HG03103 (cell line): ENCODE data around the gene CARD6.
"Not testable (repeated sequence)": the region's sequence is repeated elsewhere in the genome, so short reads cannot be mapped to it uniquely, and the experiment has no call there.

ENCODE experiments used
- ATAC-seq: cut with Tn5 transposase; IDR thresholded peaks from one replicate; pipeline ENCODE4 v1.9.1; 2021; ENCODE audit warnings: low read depth; ENCODE audit not compliant: unreplicated experiment

The CARD6 gene

DNA sequence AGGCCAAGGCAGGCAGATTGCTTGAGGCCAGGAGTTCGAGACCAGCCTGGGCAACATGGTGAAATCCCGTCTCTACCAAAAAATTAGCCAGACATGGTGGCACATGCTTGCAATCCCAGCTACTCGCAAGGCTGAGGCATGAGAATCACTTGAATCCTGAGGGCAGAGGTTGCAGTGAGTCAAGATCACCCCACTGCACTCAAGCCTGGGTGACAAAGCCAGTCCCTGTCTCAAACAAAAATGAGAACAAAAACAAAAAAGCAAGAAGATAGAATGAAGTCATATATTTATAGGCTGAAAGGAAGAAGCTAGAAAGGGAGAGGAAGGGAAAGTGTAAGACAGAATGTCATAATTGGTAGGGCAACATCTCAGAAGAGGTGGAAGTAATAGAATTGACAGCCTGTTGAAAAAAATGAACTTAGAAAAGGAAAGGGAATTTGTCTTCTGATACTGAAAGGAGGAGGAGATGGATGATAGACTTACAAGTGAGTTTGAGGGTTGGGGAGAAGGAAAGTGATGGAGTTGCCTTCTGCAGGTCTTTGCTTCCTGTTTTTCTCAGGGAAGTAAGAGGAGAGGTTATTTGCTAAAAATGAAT, 32.2 kb downstream of the CARD6 start:
- ATAC-seq = no peak

DNA sequence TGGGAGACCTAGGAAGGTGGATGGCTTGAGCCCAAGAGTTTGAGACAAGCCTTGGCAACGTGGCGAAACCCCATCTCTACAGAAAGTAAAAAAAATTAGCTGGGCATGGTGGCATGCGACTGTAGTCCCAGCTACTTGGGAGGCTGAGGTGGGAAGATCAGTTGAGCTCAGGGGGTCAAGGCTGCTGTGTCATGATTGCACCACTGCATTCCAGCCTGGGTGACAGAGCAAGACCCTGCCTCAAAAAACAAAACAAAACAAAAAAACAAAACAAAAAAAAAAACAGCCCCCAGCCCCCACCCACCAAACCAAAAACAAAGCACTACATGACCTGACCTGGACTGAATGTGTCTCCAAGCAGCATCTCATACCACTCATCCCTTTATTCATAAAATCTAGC, 34.8 kb downstream of the CARD6 start:
- ATAC-seq = no peak

DNA sequence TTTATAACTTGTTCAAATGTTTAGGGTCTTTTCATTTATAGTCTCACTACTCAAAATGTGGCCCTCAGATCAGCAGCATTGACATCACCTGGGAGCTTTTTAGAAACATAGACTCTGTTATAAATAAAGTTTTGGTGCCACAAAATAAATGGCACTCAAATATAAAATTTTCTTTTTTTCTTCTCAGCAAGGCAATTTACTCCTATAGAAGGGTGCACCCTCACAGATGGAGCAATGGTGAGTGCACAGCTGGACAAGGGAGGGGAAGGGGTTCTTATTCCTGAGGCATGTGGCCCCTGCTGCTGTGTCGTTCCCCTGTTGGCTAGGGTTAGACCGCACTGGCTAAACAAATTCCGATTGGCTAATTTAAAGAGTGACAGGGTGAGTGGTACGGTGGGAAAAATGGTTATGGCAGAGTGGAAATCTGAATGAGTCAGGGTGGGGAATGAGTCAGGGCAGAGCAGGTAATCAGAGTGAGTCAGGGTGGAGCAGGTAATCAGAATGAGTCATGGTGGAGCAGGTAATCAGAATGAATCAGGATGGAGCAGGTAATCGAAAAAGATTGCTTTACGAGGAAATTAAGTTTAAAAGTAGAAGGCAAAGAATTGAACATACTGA, 36.3 kb downstream of the CARD6 start:
- ATAC-seq = no peak

DNA sequence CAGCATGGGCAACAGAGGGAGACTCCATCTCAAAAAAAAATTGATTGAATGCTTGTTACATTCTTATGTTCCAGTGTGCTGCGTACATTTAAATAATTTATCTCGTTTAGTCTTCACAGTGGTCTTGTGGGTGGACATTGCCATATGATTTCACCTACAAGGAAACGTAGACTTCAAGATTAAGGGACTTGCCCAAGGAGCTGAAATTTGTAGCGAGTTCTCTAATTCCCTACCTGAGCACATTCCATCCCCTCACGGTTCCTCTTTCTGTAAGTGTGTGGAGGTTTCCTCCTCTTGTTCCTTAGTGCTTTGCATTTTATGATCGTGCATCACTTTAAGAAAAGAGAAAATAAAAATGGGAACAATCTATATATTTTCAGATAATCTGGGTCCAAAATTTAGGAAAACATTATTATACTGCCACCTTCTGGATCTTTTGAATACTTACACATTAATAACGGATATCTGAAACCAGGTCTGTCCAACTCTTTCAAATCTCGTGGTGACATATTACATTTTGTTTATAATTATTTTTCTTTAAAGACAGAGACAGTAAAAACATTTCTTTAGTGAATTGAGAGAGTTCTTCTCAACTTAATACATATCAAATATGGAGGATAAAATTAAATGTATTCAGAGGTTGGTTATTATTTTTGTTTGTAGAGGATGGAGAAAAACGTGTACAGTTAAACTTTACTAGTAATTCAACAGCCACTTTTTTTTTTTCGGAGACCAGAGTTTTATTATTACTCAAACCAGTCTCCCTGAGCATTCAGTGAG, 38.2 kb downstream of the CARD6 start:
- ATAC-seq = no peak

DNA sequence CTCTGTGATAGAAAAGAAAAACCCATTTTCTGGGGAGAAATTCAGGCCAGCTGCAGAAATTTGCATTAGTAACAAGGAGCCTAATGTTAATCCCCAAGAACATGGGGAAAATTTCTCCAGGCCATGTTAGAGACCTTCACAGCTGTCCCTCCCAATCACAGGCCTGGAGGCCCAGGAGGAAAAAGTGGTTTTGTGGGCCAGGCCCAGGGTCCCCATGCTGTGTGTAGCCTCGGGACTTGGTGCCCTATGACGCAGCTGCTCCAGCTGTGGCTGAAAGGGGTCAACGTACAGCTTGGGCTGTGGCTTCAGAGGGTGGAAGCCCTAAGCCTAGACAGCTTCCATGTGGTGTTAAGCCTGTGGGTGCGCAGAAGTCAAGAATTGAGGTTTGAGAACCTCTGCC, 41.1 kb downstream of the CARD6 start:
- no peak for ATAC-seq

DNA sequence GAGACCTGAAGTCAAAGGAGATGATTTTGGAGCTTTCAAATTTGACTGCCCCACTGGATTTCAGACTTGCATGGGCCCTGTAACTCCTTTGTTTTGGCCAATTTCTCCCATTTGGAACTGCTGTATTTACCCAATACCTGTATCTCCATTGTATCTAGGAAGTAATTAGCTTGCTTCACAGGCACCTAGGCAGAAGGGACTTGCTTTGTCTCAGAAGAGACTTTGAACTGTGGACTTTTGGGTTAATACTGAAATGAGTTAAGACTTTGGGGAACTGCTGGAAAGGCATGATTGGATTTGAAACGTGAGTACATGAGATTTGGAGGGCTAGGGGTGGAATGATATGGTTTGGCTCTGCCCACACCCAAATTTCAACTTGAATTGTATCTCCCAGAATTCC, 41.9 kb downstream of the CARD6 start:
- not testable (repeated sequence) for ATAC-seq

DNA sequence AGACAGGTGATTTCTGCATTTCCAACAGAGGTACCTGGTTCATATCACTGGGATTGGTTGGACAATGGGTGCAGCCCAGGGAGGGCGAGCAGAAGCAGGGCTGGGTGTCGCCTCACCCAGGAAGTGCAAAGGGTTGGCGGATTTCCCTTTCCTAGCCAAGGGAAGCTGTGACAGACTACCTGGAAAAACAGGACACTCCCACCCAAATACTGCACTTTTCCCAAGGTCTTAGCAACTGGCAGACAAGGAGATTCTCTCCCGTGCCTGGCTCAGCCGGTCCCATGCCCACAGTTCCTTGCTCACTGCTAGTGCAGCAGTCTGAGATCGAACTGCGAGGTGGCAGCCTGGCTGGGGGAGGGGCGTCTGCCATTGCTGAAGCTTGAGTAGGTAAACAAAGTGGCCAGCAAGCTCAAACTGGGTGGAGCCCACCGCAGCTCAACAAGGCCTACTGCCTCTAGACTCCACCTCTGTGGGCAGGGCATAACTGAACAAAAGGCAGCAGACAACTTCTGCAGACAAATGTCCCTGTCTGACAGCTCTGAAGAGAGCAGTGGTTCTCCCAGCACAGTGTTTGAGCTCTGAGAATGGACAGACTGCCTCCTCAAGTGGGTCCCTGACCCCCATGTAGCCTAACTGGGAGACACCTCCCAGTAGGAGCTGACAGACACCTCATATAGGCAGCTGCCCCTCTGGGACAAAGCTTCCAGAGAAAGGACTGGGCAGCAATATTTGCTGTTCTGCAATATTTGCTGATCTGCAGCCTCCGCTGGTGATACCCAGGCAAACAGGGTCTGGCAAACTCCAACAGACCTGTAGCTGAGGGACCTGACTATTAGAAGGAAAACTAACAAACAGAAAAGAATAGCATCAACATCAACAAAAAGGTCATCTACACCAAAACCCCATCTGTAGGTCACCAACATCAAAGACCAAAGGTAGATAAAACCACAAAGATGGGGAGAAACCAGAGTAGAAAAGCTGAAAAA, 54.6 kb downstream of the CARD6 start:
- not testable (repeated sequence) for ATAC-seq

DNA sequence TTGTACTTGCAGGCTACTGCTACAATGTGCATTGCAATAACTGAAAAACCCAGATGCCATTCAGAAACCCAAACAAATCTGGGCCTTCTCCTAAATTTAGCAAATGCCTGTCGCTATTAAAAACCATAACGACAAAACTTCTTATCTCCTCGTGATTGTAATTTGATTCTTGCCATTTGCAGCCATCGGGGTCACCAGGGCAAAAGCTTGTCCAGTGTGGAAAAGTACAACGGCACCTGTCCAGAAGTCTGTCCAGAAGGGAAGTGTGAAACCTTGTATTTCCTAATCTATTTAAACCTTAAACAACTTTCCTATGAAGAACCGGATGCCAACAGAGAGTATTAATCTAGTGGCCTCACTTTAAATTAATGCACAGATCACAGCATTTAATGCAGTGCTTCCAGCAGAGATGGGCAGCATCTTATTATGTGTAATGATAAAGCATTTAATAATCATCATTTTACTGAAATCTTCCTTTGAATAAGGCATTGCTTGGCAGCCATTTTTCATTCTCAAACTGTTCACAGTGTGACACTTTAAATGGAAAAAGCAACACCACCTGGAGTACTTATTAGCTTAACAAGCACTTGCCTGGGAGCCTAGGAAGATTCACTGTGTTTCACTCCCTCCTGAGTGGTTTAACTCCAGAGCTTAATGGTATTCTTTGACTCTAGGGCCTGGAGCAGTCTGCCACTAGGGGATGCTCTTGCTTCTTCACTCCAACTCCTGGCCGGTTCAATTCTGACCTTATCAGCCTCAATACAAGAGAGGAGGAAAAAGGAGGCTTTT, 63.2 kb downstream of the CARD6 start:
- ATAC-seq = peak; percentile 86

DNA sequence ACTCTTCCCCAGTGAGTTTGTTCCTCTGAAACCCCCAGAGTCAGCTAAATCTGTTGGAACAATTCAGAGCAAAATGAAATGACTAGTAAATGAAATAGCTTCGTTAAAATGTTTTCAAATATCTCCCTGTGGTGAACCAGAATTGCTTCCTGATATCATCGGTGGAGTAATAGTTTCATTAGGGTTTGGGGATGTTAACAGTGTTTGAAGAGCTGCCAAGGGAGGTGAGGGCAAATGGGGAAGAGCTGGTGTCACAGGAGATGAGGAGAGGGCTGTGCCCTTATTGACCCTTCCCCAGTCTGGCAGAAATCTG, 63.8 kb downstream of the CARD6 start:
- ATAC-seq = no peak

DNA sequence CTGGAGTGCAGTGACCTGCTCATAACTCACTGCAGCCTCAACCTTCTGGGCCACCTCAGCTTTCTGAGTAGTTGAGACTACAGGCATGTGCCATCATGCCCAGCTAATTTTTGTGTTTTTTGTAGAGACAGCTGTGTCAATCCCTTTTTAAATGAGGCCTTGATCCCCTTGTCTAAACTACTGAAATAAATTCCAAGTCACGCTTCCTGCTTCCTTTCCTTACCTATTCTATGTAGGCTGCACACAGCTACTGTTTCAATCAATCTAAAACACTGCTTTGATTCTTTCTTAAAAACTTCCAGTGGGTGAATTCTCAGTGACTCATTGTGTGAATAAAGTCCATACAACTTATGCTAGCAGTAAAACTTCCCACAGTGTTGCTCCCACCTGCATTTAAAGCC, 65.2 kb downstream of the CARD6 start:
- no peak for ATAC-seq

DNA sequence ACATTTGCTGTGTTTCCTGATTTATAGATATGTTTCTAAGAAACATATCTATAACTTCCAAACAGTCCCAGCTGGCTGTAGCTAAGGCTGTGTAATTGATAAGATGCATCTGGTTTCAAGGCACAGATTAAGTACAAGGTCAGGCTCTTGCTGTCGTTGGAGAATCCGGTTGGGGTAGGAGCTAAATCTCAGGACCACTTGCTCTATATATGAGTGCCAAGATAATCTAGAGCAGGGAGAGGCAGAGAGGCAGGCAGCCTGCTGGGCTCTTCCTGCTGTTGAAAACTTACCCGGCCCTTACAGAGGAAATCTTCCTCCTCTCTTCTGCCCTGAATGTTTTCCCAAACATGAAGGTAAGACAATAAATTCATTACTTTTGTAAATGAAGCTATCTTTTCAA, 68.1 kb downstream of the CARD6 start, which contains the start of gene C7:
Gene C7, plus strand, starts transcription at position 234 of the 400 bp plus-strand sequence. Its CDS starts 114 bp downstream, at position 348.
- no peak for ATAC-seq

DNA sequence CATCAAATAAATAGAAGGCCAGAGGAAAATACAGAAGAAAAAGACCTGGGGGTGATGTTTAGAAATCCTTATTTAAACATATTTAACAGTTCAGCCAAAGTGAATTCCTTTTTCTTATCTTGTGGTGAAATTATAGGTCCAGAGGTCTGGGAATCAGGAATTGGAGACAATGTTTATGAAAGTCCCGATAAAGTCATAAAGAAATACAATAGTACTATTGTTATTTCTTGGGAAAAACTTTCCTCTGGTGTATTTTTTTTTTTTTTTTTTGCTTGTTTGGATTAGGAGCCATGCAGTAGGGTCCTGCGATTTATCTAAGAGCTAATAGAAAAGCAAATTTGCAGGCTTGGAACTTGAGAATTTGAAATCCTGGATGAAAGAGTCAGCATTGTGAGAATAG, 68.6 kb downstream of the CARD6 start:
- no peak for ATAC-seq
